Mucosa of descending colon (tissue), 3 donors: Measurements from ENCODE around the gene CDK18. TPM values are rescaled to one million over a fixed set of nuclear protein-coding genes. Genes with fewer than 3 reads are reported as not detected.

Experiments
- ATAC-seq: fragments of 200-7000 bp; cut with Tn5 transposase; one replicate; pipeline ENCODE4 v1.9.1; 2020; ENCODE audit warnings: mild to moderate bottlenecking, moderate library complexity
- DNase-seq, 3 donors: peaks; one replicate each; pipeline ENCODE4 v3.0.0-alpha.2; 2020
- H3K36me3 ChIP-seq: fragments of 200-600 bp; one replicate; pipeline ENCODE4 v1.8.0; 2021; ENCODE audit warnings: low read depth, mild to moderate bottlenecking
- H3K4me1 ChIP-seq: fragments of 200-600 bp; one replicate; pipeline ENCODE4 v1.8.0; 2021; ENCODE audit warnings: low read depth, mild to moderate bottlenecking
- H3K4me3 ChIP-seq: fragments of 200-600 bp; one replicate; pipeline ENCODE4 v1.8.0; 2021; ENCODE audit warnings: mild to moderate bottlenecking
- H3K9me3 ChIP-seq: fragments of 200-600 bp; one replicate; pipeline ENCODE4 v1.8.0; 2021; ENCODE audit warnings: mild to moderate bottlenecking
- intact Hi-C, 2 donors: fragments of 100-400 bp; cut with DNase I in 1 of 2; cut with micrococcal nuclease in 1 of 2; formaldehyde crosslinking; loops; one replicate each; pipeline versions ENCODE4 v1.11.0 to v1.11.1; 2022; cut with DNase I, micrococcal nuclease
- total RNA-seq, 3 donors: library from RNA; stranded (reverse); fragmentation: NEBNext Ultra II Directional in 2 of 3; extraction: Animal tissue kit (Norgen Biotek cat#: 25700) in 2 of 3; gene quantifications; one replicate each; pipeline versions ENCODE4 v1.2.1 to v1.2.4, GENCODE V29; 2021 to 2023
- TF ChIP-seq, protein P1 (sequence below): fragments of 200-600 bp; IDR thresholded peaks from one replicate; pipeline ENCODE4 v1.8.0; 2022; ENCODE audit warnings: antibody characterized with exemption, mild to moderate bottlenecking
- donor health status: DM: no; HTN: no; CAD: no; lungs with moderate emphysema.
- donor health status: DM: no; HTN: no; CAD: no.
- donor health status: DM: no; HTN: yes; CAD: no.

The CDK18 gene
- total RNA-seq, 3 donors from 2014 or later, result 32.1 to 41.2 (median 37.0) TPM

DNA sequence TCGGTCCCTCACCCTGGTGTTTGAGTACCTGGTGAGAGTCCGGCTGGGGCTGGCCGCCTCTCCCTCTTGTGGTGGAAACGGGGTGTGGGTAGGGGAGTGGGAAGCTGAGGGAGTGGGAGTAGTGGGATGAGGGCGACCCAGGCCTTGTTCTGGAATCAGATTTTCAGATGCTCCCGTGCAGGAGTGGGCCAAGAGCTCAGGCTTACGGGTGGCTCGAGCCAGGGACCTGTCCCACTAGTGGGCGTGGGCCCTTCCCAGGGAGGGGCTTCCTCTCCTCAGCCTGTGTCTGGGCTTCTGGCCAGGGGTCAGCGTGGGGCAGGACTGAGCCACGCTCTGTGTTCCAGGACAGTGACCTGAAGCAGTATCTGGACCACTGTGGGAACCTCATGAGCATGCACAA, 22.0 kb downstream of the CDK18 start:
- ATAC-seq (no peak), DNase-seq (no peak)
- intact Hi-C loops, result loop anchor here in 1 of 2 donors (5.0 kb wide), 1 partner anchor 131 kb away; no protein-coding TSS in a partner anchor
- no peaks in the 10 kb centered on the region for H3K4me1 ChIP-seq
- H3K9me3 ChIP-seq, result no peaks in the 10 kb centered on the region
- TF ChIP-seq, protein P1, sequence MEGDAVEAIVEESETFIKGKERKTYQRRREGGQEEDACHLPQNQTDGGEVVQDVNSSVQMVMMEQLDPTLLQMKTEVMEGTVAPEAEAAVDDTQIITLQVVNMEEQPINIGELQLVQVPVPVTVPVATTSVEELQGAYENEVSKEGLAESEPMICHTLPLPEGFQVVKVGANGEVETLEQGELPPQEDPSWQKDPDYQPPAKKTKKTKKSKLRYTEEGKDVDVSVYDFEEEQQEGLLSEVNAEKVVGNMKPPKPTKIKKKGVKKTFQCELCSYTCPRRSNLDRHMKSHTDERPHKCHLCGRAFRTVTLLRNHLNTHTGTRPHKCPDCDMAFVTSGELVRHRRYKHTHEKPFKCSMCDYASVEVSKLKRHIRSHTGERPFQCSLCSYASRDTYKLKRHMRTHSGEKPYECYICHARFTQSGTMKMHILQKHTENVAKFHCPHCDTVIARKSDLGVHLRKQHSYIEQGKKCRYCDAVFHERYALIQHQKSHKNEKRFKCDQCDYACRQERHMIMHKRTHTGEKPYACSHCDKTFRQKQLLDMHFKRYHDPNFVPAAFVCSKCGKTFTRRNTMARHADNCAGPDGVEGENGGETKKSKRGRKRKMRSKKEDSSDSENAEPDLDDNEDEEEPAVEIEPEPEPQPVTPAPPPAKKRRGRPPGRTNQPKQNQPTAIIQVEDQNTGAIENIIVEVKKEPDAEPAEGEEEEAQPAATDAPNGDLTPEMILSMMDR, result no peak
- no peaks in the 10 kb centered on the region for H3K36me3 ChIP-seq
- no peak overlapping the region for H3K4me3 ChIP-seq

DNA sequence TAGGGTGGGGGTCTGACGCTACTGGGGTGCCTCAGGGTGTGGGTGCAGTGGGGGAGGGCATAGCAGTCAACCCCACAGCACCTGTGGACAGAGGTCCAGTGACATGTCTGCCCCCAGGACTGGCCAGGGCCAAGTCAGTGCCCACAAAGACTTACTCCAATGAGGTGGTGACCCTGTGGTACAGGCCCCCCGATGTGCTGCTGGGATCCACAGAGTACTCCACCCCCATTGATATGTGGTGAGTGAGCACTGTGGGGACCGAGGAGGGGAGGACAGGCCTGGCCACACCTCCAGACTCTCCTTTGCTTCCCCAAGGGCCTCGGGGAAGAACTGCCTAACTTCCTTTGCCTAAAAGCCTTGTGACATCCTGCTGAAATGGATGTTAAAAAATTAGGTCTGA, 23.5 kb downstream of the CDK18 start:
- no peaks in the 10 kb centered on the region for H3K36me3 ChIP-seq

DNA sequence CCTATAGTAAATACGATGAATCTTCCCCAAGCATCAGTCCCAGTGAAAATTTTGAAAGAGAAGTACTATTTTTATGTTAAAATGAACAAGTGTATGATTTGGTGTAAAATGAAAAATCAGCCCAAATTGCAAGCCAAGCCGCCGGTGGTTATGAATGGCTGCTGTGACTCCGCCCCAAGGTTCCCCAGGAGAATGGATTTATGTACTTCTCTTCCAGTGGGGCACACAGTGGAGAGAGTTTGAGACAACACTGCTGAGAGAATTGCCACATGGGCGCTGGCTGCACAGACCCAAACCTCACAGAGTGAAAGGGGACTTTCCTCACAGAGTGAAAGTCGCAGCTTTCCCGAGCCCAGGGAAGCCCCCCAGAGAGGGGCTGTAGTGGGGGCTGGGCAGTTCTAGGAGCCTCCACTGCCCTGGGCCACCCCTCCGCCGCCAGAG, 24.0 kb downstream of the CDK18 start:
- intact Hi-C loops, result loop anchor here in 1 of 2 donors (5.0 kb wide), 1 partner anchor 129 kb away; no protein-coding TSS in a partner anchor
- Histone ChIP-seq H3K4me1 (no peaks in the 10 kb centered on the region), H3K4me3 (no peak overlapping the region), H3K9me3 (no peaks in the 10 kb centered on the region), H3K36me3 (no peaks in the 10 kb centered on the region)
- TF ChIP-seq, protein P1, result no peak
- DNase-seq, result no peak
- no peak for ATAC-seq

More for the DNA sequence above, 23.5 kb downstream of the CDK18 start:
- Histone ChIP-seq H3K4me1 (no peaks in the 10 kb centered on the region), H3K9me3 (no peaks in the 10 kb centered on the region), H3K4me3 (no peak overlapping the region)
- TF ChIP-seq, protein P1, result no peak
- intact Hi-C loops, result loop anchor here in 1 of 2 donors (5.0 kb wide), 1 partner anchor 129 kb away; no protein-coding TSS in a partner anchor
- DNase-seq (no peak), ATAC-seq (no peak)

DNA sequence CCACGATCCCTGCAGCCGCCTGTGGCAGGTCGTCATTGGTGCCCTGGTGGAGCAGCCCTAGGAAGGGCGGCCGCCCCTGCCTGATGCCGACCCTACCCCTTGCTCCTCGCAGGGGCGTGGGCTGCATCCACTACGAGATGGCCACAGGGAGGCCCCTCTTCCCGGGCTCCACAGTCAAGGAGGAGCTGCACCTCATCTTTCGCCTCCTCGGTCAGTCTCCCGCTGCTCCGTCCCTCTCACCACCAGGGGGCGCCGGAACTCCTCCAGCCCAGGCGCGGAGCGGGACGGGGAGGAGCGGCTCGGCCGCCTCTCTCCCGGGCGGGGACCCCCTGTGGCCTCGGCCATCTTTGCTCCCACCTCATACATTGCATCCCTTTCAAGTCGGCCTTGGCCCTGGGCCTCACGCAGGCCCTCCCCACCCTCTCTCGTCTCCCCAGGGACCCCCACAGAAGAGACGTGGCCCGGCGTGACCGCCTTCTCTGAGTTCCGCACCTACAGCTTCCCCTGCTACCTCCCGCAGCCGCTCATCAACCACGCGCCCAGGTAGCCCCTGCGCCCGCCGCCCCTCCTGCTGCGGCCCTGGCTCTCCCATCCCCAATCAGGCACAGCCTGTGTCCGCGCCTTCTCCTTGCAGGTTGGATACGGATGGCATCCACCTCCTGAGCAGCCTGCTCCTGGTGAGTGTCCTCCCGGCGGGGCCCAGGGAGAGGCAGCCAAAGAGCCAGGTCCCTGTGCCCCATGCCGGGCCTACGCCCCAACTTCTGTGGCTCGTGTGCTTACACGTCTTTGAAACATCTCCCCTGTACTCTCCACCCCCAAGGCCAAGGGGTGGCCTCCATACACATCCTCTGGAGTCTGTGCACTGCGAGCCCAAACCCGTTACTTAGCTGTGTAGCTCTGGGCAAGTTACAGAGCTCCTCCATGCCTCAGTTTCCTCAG, 24.7 kb downstream of the CDK18 start:
- intact Hi-C loops, result loop anchor here in 1 of 2 donors (5.0 kb wide), 1 partner anchor 128 kb away; no protein-coding TSS in a partner anchor
- TF ChIP-seq, protein P1, result peak; percentile 84
- Histone ChIP-seq H3K4me3 (no peak overlapping the region), H3K4me1 (no peaks in the 10 kb centered on the region), H3K9me3 (no peaks in the 10 kb centered on the region), H3K36me3 (no peaks in the 10 kb centered on the region)
- DNase-seq, result peak; percentile 81 to 91 (median 89)
- ATAC-seq, result peak; percentile 85

DNA sequence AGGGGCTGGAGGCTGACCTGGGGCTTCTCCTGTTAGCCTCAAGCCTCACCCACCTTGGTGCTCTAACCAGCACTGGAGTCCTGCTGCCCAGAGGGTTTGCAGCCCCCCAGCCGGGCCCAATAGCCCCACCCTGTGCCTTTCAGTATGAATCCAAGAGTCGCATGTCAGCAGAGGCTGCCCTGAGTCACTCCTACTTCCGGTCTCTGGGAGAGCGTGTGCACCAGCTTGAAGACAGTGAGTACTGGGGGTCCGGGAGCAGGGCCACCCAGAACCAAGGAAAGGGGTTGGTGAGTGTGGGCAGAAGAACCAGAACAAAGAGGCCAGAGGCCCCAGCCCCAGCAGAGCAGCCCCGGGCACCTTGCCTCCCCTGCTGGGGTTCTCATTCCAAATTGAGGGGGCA, 25.6 kb downstream of the CDK18 start:
- no peak for ATAC-seq
- Histone ChIP-seq H3K4me1 (no peaks in the 10 kb centered on the region), H3K9me3 (no peaks in the 10 kb centered on the region), H3K36me3 (no peaks in the 10 kb centered on the region), H3K4me3 (no peak overlapping the region)
- TF ChIP-seq, protein P1, result no peak
- intact Hi-C loops, result no loop called here
- DNase-seq, result no peak
